Neural crest cell (in vitro differentiated cells): ENCODE data around the gene S100A10. TPM values are rescaled to one million over a fixed set of nuclear protein-coding genes. Genes with fewer than 3 reads are reported as not detected.

Experiments
- DNase-seq: peaks from one replicate; pipeline ENCODE4 v3.0.0; 2021; ENCODE audit warnings: low read depth, mixed read lengths, low spot score
- H3K27ac Mint-ChIP-seq: one replicate; pipeline ENCODE4 v1.8.0; 2021; ENCODE audit warnings: mild to moderate bottlenecking, mixed read lengths; ENCODE audit not compliant: unreplicated experiment
- H3K27me3 Mint-ChIP-seq: 2 replicates; pipeline ENCODE4 v1.8.0; 2021; ENCODE audit warnings: low read depth, mild to moderate bottlenecking, mixed read lengths
- H3K36me3 Mint-ChIP-seq: 2 replicates; pipeline ENCODE4 v1.8.0; 2021; ENCODE audit warnings: low read depth, mild to moderate bottlenecking, mixed read lengths
- H3K4me1 Mint-ChIP-seq: 2 replicates; pipeline ENCODE4 v1.8.0; 2021; ENCODE audit warnings: mixed read lengths
- H3K4me3 Mint-ChIP-seq: one replicate; pipeline ENCODE4 v1.8.0; 2021; ENCODE audit warnings: mild to moderate bottlenecking, mixed read lengths
- H3K9me3 Mint-ChIP-seq: 2 replicates; pipeline ENCODE4 v1.8.0; 2021; ENCODE audit warnings: mixed read lengths
- CTCF ChIP-seq: fragments of 200-600 bp; sonication (generic); conservative IDR thresholded peaks from 2 replicates; pipeline ENCODE4 v1.5.0; 2021; ENCODE audit warnings: antibody characterized with exemption, mild to moderate bottlenecking
- total RNA-seq: library from RNA; stranded (reverse); gene quantifications from 2 replicates; pipeline ENCODE4 v1.2.1, GENCODE V29; 2021

The S100A10 gene
- total RNA-seq, 1 donor from 2014 or later: 44.8 TPM

DNA sequence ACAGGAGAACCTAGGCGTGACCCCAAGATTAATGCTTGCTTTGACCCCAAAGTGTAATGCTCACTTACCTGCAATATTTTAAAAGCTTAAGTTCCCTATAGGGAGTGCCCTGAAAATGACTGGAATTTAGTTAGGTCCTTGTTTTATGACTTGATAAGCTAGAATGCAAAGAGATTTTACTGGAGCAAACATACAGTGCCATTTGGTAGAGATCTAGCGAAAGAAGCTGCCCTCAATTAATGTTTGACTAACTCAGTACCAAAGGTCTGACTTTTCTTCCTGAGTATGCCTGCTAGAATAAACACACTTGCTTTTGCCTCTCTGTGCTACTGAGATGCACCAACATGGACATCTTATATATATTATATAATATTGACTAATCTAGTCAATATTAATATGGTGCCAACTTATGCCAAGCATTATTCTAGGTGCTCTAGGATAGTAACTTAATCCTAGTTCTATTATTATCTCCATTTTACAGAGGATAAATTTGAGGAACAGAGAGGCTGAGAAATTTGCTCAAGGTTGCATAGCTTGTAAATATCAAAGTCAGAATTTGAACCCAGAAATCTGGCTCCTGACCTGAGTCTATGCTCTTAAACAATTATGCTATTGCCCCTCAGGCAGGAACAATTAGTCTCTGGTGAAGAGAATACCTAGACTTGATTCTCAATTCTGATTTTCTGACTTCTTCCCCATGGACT lies 18.2 kb downstream of the S100A10 start:
- no peak for TF ChIP-seq CTCF
- Mint-ChIP-seq H3K9me3 (no peaks in the 10 kb centered on the region), H3K4me1 (peaks cover 8% of the 10 kb centered on the region), H3K27me3 (peaks cover 8% of the 10 kb centered on the region), H3K36me3 (no peaks in the 10 kb centered on the region), H3K4me3 (no peak overlapping the region), H3K27ac (no peak overlapping the region)
- no peak for DNase-seq

GRCh38 chr1:151972542-151973248 lies 21.0 kb downstream of the S100A10 start:
- Mint-ChIP-seq H3K4me3 (no peak overlapping the region), H3K36me3 (no peaks in the 10 kb centered on the region), H3K9me3 (no peaks in the 10 kb centered on the region), H3K27me3 (peaks cover 6% of the 10 kb centered on the region), H3K27ac (peak overlapping the region; percentile 5), H3K4me1 (peaks cover 8% of the 10 kb centered on the region)
- no peak for DNase-seq
- TF ChIP-seq CTCF: no peak

GRCh38 chr1:151970626-151971025 lies 23.0 kb downstream of the S100A10 start:
- peaks cover 8% of the 10 kb centered on the region for H3K4me1 Mint-ChIP-seq
- no peak for TF ChIP-seq CTCF
- no peak overlapping the region for H3K27ac Mint-ChIP-seq
- no peak for DNase-seq
- no peak overlapping the region for H3K4me3 Mint-ChIP-seq
- peaks cover 3% of the 10 kb centered on the region for H3K27me3 Mint-ChIP-seq
- no peaks in the 10 kb centered on the region for H3K36me3 Mint-ChIP-seq
- H3K9me3 Mint-ChIP-seq: no peaks in the 10 kb centered on the region

DNA sequence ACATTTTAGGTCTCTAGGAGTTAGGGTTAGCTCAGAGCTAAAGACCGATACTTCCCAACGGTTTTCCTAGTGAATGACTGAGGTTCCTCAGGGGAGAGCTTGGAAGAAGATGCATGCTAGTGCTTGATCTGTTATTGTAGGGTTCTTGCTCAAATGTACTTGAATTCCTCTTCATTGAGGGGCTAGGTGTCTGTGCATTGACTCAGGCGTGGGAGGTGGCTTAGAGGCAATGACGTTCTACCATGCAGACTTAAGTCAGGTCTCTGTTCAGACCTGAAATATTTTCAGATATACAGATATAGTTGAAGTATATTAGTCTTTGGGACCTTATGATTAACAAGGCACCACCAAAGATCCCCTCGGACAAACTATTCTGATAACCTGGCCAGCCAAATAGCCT lies 23.5 kb downstream of the S100A10 start:
- peaks cover 8% of the 10 kb centered on the region for H3K4me1 Mint-ChIP-seq

GRCh38 chr1:151968791-151969399 lies 24.8 kb downstream of the S100A10 start:
- no peak for DNase-seq
- Mint-ChIP-seq H3K27me3 (peaks cover 3% of the 10 kb centered on the region), H3K36me3 (no peaks in the 10 kb centered on the region), H3K27ac (no peak overlapping the region), H3K9me3 (no peaks in the 10 kb centered on the region), H3K4me1 (peaks cover 8% of the 10 kb centered on the region), H3K4me3 (no peak overlapping the region)
- TF ChIP-seq CTCF: no peak

More for the DNA sequence above, 23.5 kb downstream of the S100A10 start:
- Mint-ChIP-seq H3K36me3 (no peaks in the 10 kb centered on the region), H3K27me3 (peaks cover 3% of the 10 kb centered on the region), H3K27ac (no peak overlapping the region), H3K9me3 (no peaks in the 10 kb centered on the region), H3K4me3 (no peak overlapping the region)
- TF ChIP-seq CTCF: no peak
- no peak for DNase-seq
